Astrocyte (in vitro differentiated cells and primary cell): ENCODE results near the gene HAPLN3. TPM values are rescaled to one million over a fixed set of nuclear protein-coding genes. Genes with fewer than 3 reads are reported as not detected.

ENCODE experiments used
- DNase-seq: peaks from one replicate; pipeline ENCODE4 v3.0.0-alpha.2; 2010; ENCODE audit warnings: low read depth
- FAIRE-seq: peaks from 2 replicates; lab custom pipeline; 2011; peaks lifted over from hg19 to GRCh38; lab: Jason Lieb, UNC
- H2AFZ ChIP-seq: 2 replicates; pipeline ENCODE4 v1.6.0; 2012; ENCODE audit warnings: low read depth, low read length, inconsistent platforms
- H3K27ac ChIP-seq: 2 replicates; pipeline ENCODE4 v1.5.1; 2011; ENCODE audit warnings: low read depth, low read length, inconsistent platforms
- H3K27me3 ChIP-seq: 2 replicates; pipeline ENCODE4 v1.6.0; 2011; ENCODE audit warnings: low read length, inconsistent platforms; ENCODE audit not compliant: insufficient read depth
- H3K36me3 ChIP-seq: 2 replicates; pipeline ENCODE4 v1.5.1; 2011; ENCODE audit warnings: low read length, inconsistent platforms; ENCODE audit not compliant: insufficient read depth
- H3K4me1 ChIP-seq: 2 replicates; pipeline ENCODE4 v1.5.1; 2011; ENCODE audit warnings: low read length, inconsistent platforms; ENCODE audit not compliant: insufficient read depth
- H3K4me2 ChIP-seq: 2 replicates; pipeline ENCODE4 v1.6.0; 2012; ENCODE audit warnings: low read length, inconsistent platforms
- H3K4me3 ChIP-seq: 2 replicates; pipeline ENCODE4 v1.5.1; 2011; ENCODE audit warnings: low read depth, mild to moderate bottlenecking, low read length, inconsistent platforms; ENCODE audit not compliant: insufficient read depth
- H3K79me2 ChIP-seq: 2 replicates; pipeline ENCODE4 v1.6.0; 2012; ENCODE audit warnings: mild to moderate bottlenecking, low read length, inconsistent platforms; ENCODE audit not compliant: insufficient read depth
- H3K9ac ChIP-seq: 2 replicates; pipeline ENCODE4 v1.6.0; 2012; ENCODE audit warnings: mild to moderate bottlenecking, low read length, inconsistent platforms
- H3K9me3 ChIP-seq: 2 replicates; pipeline ENCODE4 v1.5.1; 2012; ENCODE audit warnings: low read depth, mild to moderate bottlenecking, low read length, inconsistent platforms; ENCODE audit not compliant: insufficient read depth
- H4K20me1 ChIP-seq: 2 replicates; pipeline ENCODE4 v1.6.0; 2012; ENCODE audit warnings: low read length, inconsistent platforms; ENCODE audit not compliant: insufficient read depth
- H3K27ac Mint-ChIP-seq: one replicate; pipeline ENCODE4 v1.8.0; 2021; ENCODE audit warnings: mild to moderate bottlenecking, mixed read lengths; ENCODE audit not compliant: unreplicated experiment
- H3K27me3 Mint-ChIP-seq: one replicate; pipeline ENCODE4 v1.8.0; 2021; ENCODE audit warnings: low read depth, mixed read lengths; ENCODE audit not compliant: unreplicated experiment
- H3K36me3 Mint-ChIP-seq: one replicate; pipeline ENCODE4 v1.8.0; 2021; ENCODE audit warnings: low read depth, mixed read lengths; ENCODE audit not compliant: unreplicated experiment
- H3K4me1 Mint-ChIP-seq: one replicate; pipeline ENCODE4 v1.8.0; 2021; ENCODE audit warnings: low read depth, mixed read lengths; ENCODE audit not compliant: unreplicated experiment
- H3K4me3 Mint-ChIP-seq: one replicate; pipeline ENCODE4 v1.8.0; 2021; ENCODE audit warnings: mild to moderate bottlenecking, moderate library complexity, mixed read lengths; ENCODE audit not compliant: unreplicated experiment
- H3K9me3 Mint-ChIP-seq: one replicate; pipeline ENCODE4 v1.8.0; 2021; ENCODE audit warnings: mild to moderate bottlenecking, mixed read lengths; ENCODE audit not compliant: unreplicated experiment
- CTCF ChIP-seq: IDR thresholded peaks from 2 replicates; pipeline ENCODE4 v1.5.1; 2011; ENCODE audit warnings: low read depth, mild to moderate bottlenecking, inconsistent platforms, low read length, moderate library complexity; ENCODE audit not compliant: insufficient read depth
- EZH2 ChIP-seq: IDR thresholded peaks from 2 replicates; pipeline ENCODE4 v1.6.1; 2012; ENCODE audit warnings: mild to moderate bottlenecking, low read length, inconsistent platforms; ENCODE audit not compliant: insufficient read depth
- total RNA-seq: library from RNA; stranded (reverse); gene quantifications from 2 replicates; pipeline ENCODE4 v1.2.1, GENCODE V29; 2021

Gene HAPLN3
- total RNA-seq, 1 donor from 2014 or later, result 8.2 TPM

GRCh38 chr15:88897456-88898194 is 2.3 kb upstream of the HAPLN3 start:
- H3K4me3 Mint-ChIP-seq, result peak overlapping the region; percentile 34
- Histone ChIP-seq H3K4me2 (peak overlapping the region; percentile 65), H3K27me3 (no peaks in the 10 kb centered on the region), H2AFZ (no peak overlapping the region), H3K4me3 (no peak overlapping the region), H3K27ac (no peak overlapping the region), H3K4me1 (peaks cover 42% of the 10 kb centered on the region), H3K79me2 (peaks cover 3% of the 10 kb centered on the region), H4K20me1 (peaks cover 31% of the 10 kb centered on the region), H3K9me3 (no peaks in the 10 kb centered on the region), H3K36me3 (peaks cover 17% of the 10 kb centered on the region), H3K9ac (peak overlapping the region; percentile 1)
- peaks cover 14% of the 10 kb centered on the region for H3K27me3 Mint-ChIP-seq
- peaks cover 25% of the 10 kb centered on the region for H3K4me1 Mint-ChIP-seq
- H3K9me3 Mint-ChIP-seq, result no peaks in the 10 kb centered on the region
- peaks cover 13% of the 10 kb centered on the region for H3K36me3 Mint-ChIP-seq
- FAIRE-seq (peak; percentile 71), DNase-seq (peak; percentile 76)
- peak; percentile 35 for TF ChIP-seq CTCF
- no peak for TF ChIP-seq EZH2
- peak overlapping the region; percentile 47 for H3K27ac Mint-ChIP-seq

GRCh38 chr15:88897142-88897455 is 1.8 kb upstream of the HAPLN3 start:
- H3K4me3 Mint-ChIP-seq, result no peak overlapping the region
- no peak overlapping the region for H3K27ac ChIP-seq
- peaks cover 31% of the 10 kb centered on the region for H4K20me1 ChIP-seq
- H3K27ac Mint-ChIP-seq, result no peak overlapping the region
- no peak for TF ChIP-seq CTCF
- TF ChIP-seq EZH2, result no peak
- H3K9ac ChIP-seq, result no peak overlapping the region
- no peaks in the 10 kb centered on the region for H3K27me3 ChIP-seq
- DNase-seq (no peak), FAIRE-seq (no peak)
- H2AFZ ChIP-seq, result no peak overlapping the region
- H3K4me1 ChIP-seq, result peaks cover 42% of the 10 kb centered on the region
- H3K9me3 ChIP-seq, result no peaks in the 10 kb centered on the region
- no peak overlapping the region for H3K4me3 ChIP-seq
- no peaks in the 10 kb centered on the region for H3K9me3 Mint-ChIP-seq
- peaks cover 25% of the 10 kb centered on the region for H3K4me1 Mint-ChIP-seq
- peaks cover 14% of the 10 kb centered on the region for H3K27me3 Mint-ChIP-seq
- H3K36me3 ChIP-seq, result peaks cover 12% of the 10 kb centered on the region
- peak overlapping the region; percentile 65 for H3K4me2 ChIP-seq
- H3K36me3 Mint-ChIP-seq, result peaks cover 13% of the 10 kb centered on the region
- H3K79me2 ChIP-seq, result peaks cover 3% of the 10 kb centered on the region
